Measurements from ENCODE around the gene TYSND1.
"Not testable (repeated sequence)": the region's sequence is repeated elsewhere in the genome, so short reads cannot be mapped to it uniquely, and the experiment has no call there.

TYSND1 gene

GRCh38 chr10:70163448-70163847 is 16.9 kb upstream of the TYSND1 start:
- no peak for DNase-seq

- DNase-seq = peak; percentile 65
These were observed 16.3 kb upstream of the TYSND1 start for GRCh38 chr10:70162892-70163201.

GRCh38 chr10:70162151-70162891 is 15.8 kb upstream of the TYSND1 start:
- no peak for DNase-seq

GRCh38 chr10:70160798-70161197 is 14.3 kb upstream of the TYSND1 start:
- no peak for DNase-seq

- DNase-seq = not testable (repeated sequence)
These were observed 12.9 kb upstream of the TYSND1 start for GRCh38 chr10:70159366-70159765.

- no peak for DNase-seq
These were observed 11.6 kb upstream of the TYSND1 start for GRCh38 chr10:70158113-70158512.

- DNase-seq = no peak
These were observed 8.8 kb upstream of the TYSND1 start for GRCh38 chr10:70155255-70155838.

- no peak for DNase-seq
These were observed 2.0 kb upstream of the TYSND1 start for GRCh38 chr10:70148516-70148915.

- no peak for DNase-seq
These were observed 742 bp upstream of the TYSND1 start for GRCh38 chr10:70147259-70147625.

GRCh38 chr10:70145666-70146488 is 623 bp downstream of the TYSND1 start:
- peak; percentile 71 for DNase-seq

GRCh38 chr10:70145166-70145665 is 1.3 kb downstream of the TYSND1 start:
- DNase-seq = no peak

GRCh38 chr10:70144372-70145110 is 2.0 kb downstream of the TYSND1 start:
- DNase-seq = no peak

- DNase-seq = no peak
These were observed 3.9 kb downstream of the TYSND1 start for GRCh38 chr10:70142555-70142954.

- DNase-seq = no peak
These were observed 6.2 kb downstream of the TYSND1 start for GRCh38 chr10:70140297-70140696.

- no peak for DNase-seq
These were observed 6.6 kb downstream of the TYSND1 start for GRCh38 chr10:70139997-70140250.

- DNase-seq = no peak
These were observed 7.1 kb downstream of the TYSND1 start for GRCh38 chr10:70139151-70139996.

GRCh38 chr10:70137927-70138883 is 8.3 kb downstream of the TYSND1 start:
- DNase-seq = no peak

GRCh38 chr10:70137135-70137534 is 9.4 kb downstream of the TYSND1 start:
- DNase-seq = no peak

- DNase-seq = no peak
These were observed 10.8 kb downstream of the TYSND1 start for GRCh38 chr10:70135684-70136083.

- DNase-seq = no peak
These were observed 11.5 kb downstream of the TYSND1 start for GRCh38 chr10:70135046-70135445.
